Measurements from ENCODE around the gene JKAMP. TPM values are rescaled to one million over a fixed set of nuclear protein-coding genes. Genes with fewer than 3 reads are reported as not detected.

Gene JKAMP
- polyA plus RNA-seq, 1 experiment = 93.4 TPM

DNA sequence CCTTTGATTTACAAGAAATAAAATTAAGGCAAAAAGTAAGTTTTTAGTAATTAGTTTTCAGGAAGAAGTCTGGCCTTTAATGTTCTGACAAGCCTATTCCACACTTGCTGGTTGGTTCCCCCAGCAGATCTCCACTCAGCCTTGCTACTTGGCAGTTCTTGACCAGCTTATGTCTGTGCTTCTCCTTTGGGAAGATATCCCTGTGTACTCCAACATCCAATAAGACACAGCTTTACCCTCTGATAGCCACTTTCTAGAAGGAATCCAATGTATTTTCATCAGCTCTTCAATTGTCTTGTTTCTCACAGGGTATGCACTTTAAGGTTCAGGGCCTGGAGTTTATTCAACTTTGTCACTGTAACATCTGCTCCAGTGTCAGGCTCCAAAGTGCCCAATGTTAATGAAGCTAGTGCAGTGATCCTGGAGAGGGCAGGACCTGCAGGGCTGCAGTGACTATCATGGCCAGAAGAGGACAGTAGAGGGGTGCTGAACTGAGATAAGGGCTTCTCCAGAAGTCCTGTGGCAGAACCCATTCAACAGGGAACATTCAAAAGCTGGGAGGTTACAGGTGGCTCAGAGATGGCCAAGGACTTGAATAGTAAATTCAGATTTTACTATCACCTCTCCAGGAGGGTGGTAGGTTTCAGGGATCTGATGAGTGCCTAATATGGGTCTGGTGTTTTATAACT is 22.9 kb downstream of the JKAMP start:
- Histone ChIP-seq H3K36me3 (ENCODE audit: control insufficient read depth, insufficient read depth, low read length) (peaks cover 1% of the 10 kb centered on the region; the same call in 1 of the 2 replicates), H3K4me3 (ENCODE audit: low read depth, low read length) (no peak overlapping the region), H3K27me3 (ENCODE audit: control insufficient read depth, insufficient read depth, low read length) (no peaks in the 10 kb centered on the region)
- POLR2A ChIA-PET = no interaction called here
- CTCF ChIA-PET = interaction anchor here (0.8 to 1.9 kb wide), 13 partner anchors 10 to 678 kb away, joined by 3 to 11 read pairs (median 4); partner anchors contain the start of gene CCDC175
- TF ChIP-seq, protein P1, sequence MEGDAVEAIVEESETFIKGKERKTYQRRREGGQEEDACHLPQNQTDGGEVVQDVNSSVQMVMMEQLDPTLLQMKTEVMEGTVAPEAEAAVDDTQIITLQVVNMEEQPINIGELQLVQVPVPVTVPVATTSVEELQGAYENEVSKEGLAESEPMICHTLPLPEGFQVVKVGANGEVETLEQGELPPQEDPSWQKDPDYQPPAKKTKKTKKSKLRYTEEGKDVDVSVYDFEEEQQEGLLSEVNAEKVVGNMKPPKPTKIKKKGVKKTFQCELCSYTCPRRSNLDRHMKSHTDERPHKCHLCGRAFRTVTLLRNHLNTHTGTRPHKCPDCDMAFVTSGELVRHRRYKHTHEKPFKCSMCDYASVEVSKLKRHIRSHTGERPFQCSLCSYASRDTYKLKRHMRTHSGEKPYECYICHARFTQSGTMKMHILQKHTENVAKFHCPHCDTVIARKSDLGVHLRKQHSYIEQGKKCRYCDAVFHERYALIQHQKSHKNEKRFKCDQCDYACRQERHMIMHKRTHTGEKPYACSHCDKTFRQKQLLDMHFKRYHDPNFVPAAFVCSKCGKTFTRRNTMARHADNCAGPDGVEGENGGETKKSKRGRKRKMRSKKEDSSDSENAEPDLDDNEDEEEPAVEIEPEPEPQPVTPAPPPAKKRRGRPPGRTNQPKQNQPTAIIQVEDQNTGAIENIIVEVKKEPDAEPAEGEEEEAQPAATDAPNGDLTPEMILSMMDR (IDR thresholded peaks at IDR 0.05; ENCODE audit: insufficient read depth, low read depth, low read length) = peak; percentile 92
- DNase-seq (ENCODE audit: low read depth) = no peak

DNA sequence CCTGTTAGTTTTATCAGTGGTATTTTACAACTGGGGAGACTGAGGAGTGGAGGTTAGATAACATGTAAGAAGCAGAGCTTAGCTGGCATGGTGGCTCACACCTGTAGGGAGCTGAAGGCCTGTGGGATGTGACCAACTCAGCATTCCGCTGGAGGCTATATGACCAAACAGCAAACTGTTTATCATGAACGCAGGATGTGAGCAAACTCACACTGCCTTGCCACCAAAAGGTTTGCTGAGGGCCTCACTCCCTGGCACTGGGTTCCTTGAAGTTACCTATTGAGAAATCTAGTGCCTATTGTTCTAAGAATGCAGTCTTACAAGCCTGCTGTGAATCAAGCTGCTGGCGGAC is 23.4 kb downstream of the JKAMP start:
- Histone ChIP-seq H3K36me3 (ENCODE audit: control insufficient read depth, insufficient read depth, low read length) (peaks cover 1% of the 10 kb centered on the region; the same call in 1 of the 2 replicates), H3K27me3 (ENCODE audit: control insufficient read depth, insufficient read depth, low read length) (no peaks in the 10 kb centered on the region), H3K4me3 (ENCODE audit: low read depth, low read length) (no peak overlapping the region)
- TF ChIP-seq, protein P1 (IDR thresholded peaks at IDR 0.05; ENCODE audit: insufficient read depth, low read depth, low read length) = no peak
- ChIA-PET POLR2A (no interaction called here), CTCF (interaction anchor here (0.8 to 1.9 kb wide), 10 partner anchors 10 to 677 kb away, joined by 3 to 11 read pairs (median 4); partner anchors contain the start of gene CCDC175)
- DNase-seq (ENCODE audit: low read depth) = no peak

DNA sequence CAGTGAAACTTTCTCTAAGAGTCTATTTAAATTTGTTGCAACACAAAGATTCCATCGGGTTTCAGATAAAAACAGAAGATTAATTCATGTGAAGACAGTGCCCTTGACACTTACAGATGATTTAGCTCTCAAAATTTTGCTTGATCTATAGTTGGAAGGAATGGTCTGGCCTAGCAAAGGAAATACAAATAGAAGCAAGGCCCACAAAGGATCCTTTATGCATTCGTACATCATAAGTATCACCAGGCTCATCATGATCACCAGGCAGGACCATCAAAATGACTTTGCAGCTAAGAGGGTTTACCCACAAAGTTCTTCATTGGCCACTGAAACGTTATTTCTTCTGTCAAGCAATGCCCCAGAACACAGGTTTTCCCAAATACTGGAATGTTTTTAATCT is 24.8 kb downstream of the JKAMP start:
- Histone ChIP-seq H3K27me3 (ENCODE audit: control insufficient read depth, insufficient read depth, low read length) (no peaks in the 10 kb centered on the region), H3K36me3 (ENCODE audit: control insufficient read depth, insufficient read depth, low read length) (no peaks in the 10 kb centered on the region), H3K4me3 (ENCODE audit: low read depth, low read length) (no peak overlapping the region)
- CTCF ChIA-PET = interaction anchor here (0.9 to 1.4 kb wide), 3 partner anchors 8 to 68 kb away, joined by 3 to 4 read pairs (median 4); partner anchors contain the start of genes JKAMP and L3HYPDH
- POLR2A ChIA-PET = no interaction called here
- TF ChIP-seq, protein P1 (IDR thresholded peaks at IDR 0.05; ENCODE audit: insufficient read depth, low read depth, low read length) = no peak
- no peak for DNase-seq (ENCODE audit: low read depth)

DNA sequence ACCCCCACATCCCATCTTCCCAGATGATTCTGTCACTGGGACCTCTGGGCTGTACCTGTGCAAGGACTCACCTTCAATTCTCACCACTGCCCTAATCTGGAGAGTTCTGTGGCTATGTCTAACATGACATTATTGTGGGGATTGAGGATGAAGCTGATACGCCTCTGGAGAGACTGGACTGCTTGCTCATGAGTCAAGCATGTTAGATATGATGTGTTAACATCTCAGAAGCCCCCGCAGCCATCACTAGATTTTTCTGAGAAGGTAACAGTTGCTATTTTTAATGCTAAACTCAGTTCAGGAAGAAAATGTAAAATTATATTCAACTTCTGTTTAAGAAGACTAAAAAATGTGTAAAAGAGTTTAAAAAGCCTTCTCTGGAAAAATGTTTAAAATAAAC is 25.7 kb downstream of the JKAMP start:
- DNase-seq (ENCODE audit: low read depth) = no peak
- Histone ChIP-seq H3K4me3 (ENCODE audit: low read depth, low read length) (no peak overlapping the region), H3K36me3 (ENCODE audit: control insufficient read depth, insufficient read depth, low read length) (no peaks in the 10 kb centered on the region), H3K27me3 (ENCODE audit: control insufficient read depth, insufficient read depth, low read length) (no peaks in the 10 kb centered on the region)
- TF ChIP-seq, protein P1 (IDR thresholded peaks at IDR 0.05; ENCODE audit: insufficient read depth, low read depth, low read length) = no peak
- POLR2A ChIA-PET = no interaction called here
- CTCF ChIA-PET = interaction anchor here (0.9 kb wide), 1 partner anchor 68 kb away, joined by 4 read pairs; no protein-coding TSS in a partner anchor

DNA sequence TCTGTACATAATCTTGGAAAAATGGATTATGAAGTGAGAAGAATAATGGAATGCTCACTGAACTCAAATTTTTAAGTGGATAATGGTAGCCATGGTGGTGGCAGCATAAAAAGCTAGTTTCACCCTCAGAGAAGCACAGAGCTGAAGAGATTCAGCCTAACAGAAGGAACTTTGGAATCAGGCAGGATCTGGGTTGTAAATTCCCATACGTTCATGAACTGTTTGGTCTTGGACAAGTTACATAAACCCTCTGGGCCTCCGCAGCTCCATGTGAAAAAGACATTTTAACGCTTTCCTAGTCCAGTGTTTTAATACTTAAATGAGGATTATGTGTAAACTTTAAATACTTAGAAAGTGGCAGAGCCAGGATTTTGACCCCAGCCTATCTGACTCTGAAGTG is 26.6 kb downstream of the JKAMP start:
- H3K27me3 ChIP-seq (ENCODE audit: control insufficient read depth, insufficient read depth, low read length) = no peaks in the 10 kb centered on the region
- H3K4me3 ChIP-seq (ENCODE audit: low read depth, low read length) = no peak overlapping the region
- CTCF ChIA-PET = interaction anchor here (0.7 kb wide), 1 partner anchor 56 kb away, joined by 3 read pairs; no protein-coding TSS in a partner anchor
- no peak for DNase-seq (ENCODE audit: low read depth)
- H3K36me3 ChIP-seq (ENCODE audit: control insufficient read depth, insufficient read depth, low read length) = no peaks in the 10 kb centered on the region
- TF ChIP-seq, protein P1 (IDR thresholded peaks at IDR 0.05; ENCODE audit: insufficient read depth, low read depth, low read length) = no peak
- POLR2A ChIA-PET = no interaction called here

All from BJ (cell line).